C4-2B (cell line): ENCODE data around the gene KLF7.

ENCODE experiments used
- CTCF ChIP-seq: fragments of 450-650 bp; conservative IDR thresholded peaks from 2 replicates; pipeline ENCODE4 v1.5.1; 2017; ENCODE audit warnings: mild to moderate bottlenecking
- ZFX ChIP-seq: fragments of 450-650 bp; IDR thresholded peaks from 2 replicates; pipeline ENCODE4 v1.6.1; 2017

- no peak for TF ChIP-seq CTCF
- no peak for TF ChIP-seq ZFX
These were observed 27.0 kb downstream of the KLF7 start for GRCh38 chr2:207138627-207139297.
